GM12873 (cell line): ENCODE results near the gene CDK1.

Experiments used
- CTCF ChIP-seq: IDR thresholded peaks from 2 replicates; pipeline ENCODE4 v1.5.1; 2012; ENCODE audit warnings: low read depth, mild to moderate bottlenecking, moderate library complexity, low read length, control low read depth; ENCODE audit not compliant: insufficient read depth; ENCODE audit errors: missing control alignments

Gene CDK1

GRCh38 chr10:60823324-60823723 lies 45.0 kb downstream of the CDK1 start:
- no peak for TF ChIP-seq CTCF

- TF ChIP-seq CTCF: no peak
Observed at GRCh38 chr10:60825520-60825919, 47.2 kb downstream of the CDK1 start.

GRCh38 chr10:60827791-60828488 lies 49.7 kb downstream of the CDK1 start:
- no peak for TF ChIP-seq CTCF

- TF ChIP-seq CTCF: no peak
Observed at GRCh38 chr10:60828489-60828852, 50.2 kb downstream of the CDK1 start.

GRCh38 chr10:60834401-60834800 lies 56.1 kb downstream of the CDK1 start:
- no peak for TF ChIP-seq CTCF

- no peak for TF ChIP-seq CTCF
Observed at GRCh38 chr10:60835049-60835448, 56.8 kb downstream of the CDK1 start.

GRCh38 chr10:60842694-60843093 lies 64.4 kb downstream of the CDK1 start:
- TF ChIP-seq CTCF: no peak
